B cell (primary cell): ENCODE results near the gene AANAT. TPM values are rescaled to one million over a fixed set of nuclear protein-coding genes. Genes with fewer than 3 reads are reported as not detected.

Source experiments
- ATAC-seq: fragments of 200-7000 bp; cut with Tn5 transposase; one replicate; pipeline ENCODE4 v1.10.0; 2021; ENCODE audit warnings: low read depth, mild to moderate bottlenecking, moderate number of reproducible peaks, moderate library complexity
- CTCF ChIA-PET: fragments of 350-600 bp; sonication (Branson Sonifier 250); formaldehyde crosslinking; loops from one replicate; lab custom pipeline; 2021; ENCODE audit warnings: antibody characterized with exemption, inconsistent platforms; lab: Charles Lee
- POLR2A ChIA-PET: fragments of 350-600 bp; sonication (Branson Sonifier 250); formaldehyde crosslinking; loops from one replicate; lab custom pipeline; 2021; ENCODE audit warnings: antibody characterized with exemption; lab: Charles Lee
- DNase-seq: peaks from one replicate; pipeline ENCODE4 v3.0.0; 2013
- H2AFZ ChIP-seq: 2 replicates; pipeline ENCODE4 v1.6.1; 2012; ENCODE audit warnings: mild to moderate bottlenecking, low read depth, low read length; ENCODE audit not compliant: insufficient read depth, poor library complexity, severe bottlenecking
- H3K27ac ChIP-seq, 2 donors: 1 replicate in 1 of 2; 2 replicates in 1 of 2; pipeline ENCODE4 v1.5.1; 2012 to 2013; ENCODE audit warnings: low read length in 2 of 2, mild to moderate bottlenecking in 2 of 2, moderate library complexity in 1 of 2
- H3K27me3 ChIP-seq, 4 experiments: fragments of 200-600 bp in 1 of 4; sonication (generic) in 1 of 4; replicated peaks in 1 of 4; 1 replicate in 2 of 4; 2 replicates in 2 of 4; pipeline versions ENCODE4 v1.6.1 to v1.7.0; 2013 to 2016; ENCODE audit warnings: low read length in 3 of 4, mild to moderate bottlenecking in 2 of 4, mixed read lengths in 1 of 4, moderate library complexity in 1 of 4; ENCODE audit not compliant: insufficient read depth in 4 of 4, control insufficient read depth in 3 of 4; ENCODE audit errors: control extremely low read depth in 1 of 4
- H3K36me3 ChIP-seq, 2 experiments: replicated peaks in 1 of 2; 1 replicate in 1 of 2; 2 replicates in 1 of 2; pipeline versions ENCODE4 v1.6.1 to v1.7.1; 2013; ENCODE audit warnings: low read length in 1 of 2; ENCODE audit not compliant: insufficient read depth in 2 of 2, control insufficient read depth in 1 of 2; ENCODE audit errors: control extremely low read depth in 1 of 2, extremely low read depth in 1 of 2
- H3K4me1 ChIP-seq, 2 donors: fragments of 200-600 bp in 1 of 2; sonication (generic) in 1 of 2; 1 replicate in 1 of 2; 2 replicates in 1 of 2; pipeline versions ENCODE4 v1.5.1 to v1.6.1; 2013 to 2017; ENCODE audit warnings: low read length in 2 of 2; ENCODE audit not compliant: control insufficient read depth in 2 of 2, insufficient read depth in 2 of 2
- H3K4me2 ChIP-seq: replicated peaks from 2 replicates; pipeline ENCODE3; 2012; ENCODE audit warnings: mild to moderate bottlenecking, low read depth, low read length; ENCODE audit not compliant: poor library complexity, severe bottlenecking
- H3K4me3 ChIP-seq, 5 experiments: fragments of 200-600 bp in 1 of 5; sonication (generic) in 1 of 5; 1 replicate in 3 of 5; 2 replicates in 2 of 5; pipeline versions ENCODE4 v1.5.1 to v1.7.0; 2011 to 2016; ENCODE audit warnings: low read length in 4 of 5, mild to moderate bottlenecking in 4 of 5, low read depth in 2 of 5, control low read depth in 1 of 5, moderate library complexity in 1 of 5; ENCODE audit not compliant: insufficient read depth in 1 of 5; ENCODE audit errors: control extremely low read depth in 1 of 5, extremely low read depth in 1 of 5
- H3K79me2 ChIP-seq: fragments of 200-600 bp; sonication (generic); one replicate; pipeline ENCODE4 v1.6.0; 2016; ENCODE audit warnings: low read length; ENCODE audit not compliant: control insufficient read depth, insufficient read depth
- H3K9ac ChIP-seq: fragments of 200-600 bp; sonication (generic); 2 replicates; pipeline ENCODE4 v1.6.1; 2017; ENCODE audit warnings: mild to moderate bottlenecking, low read length, moderate library complexity
- H3K9me3 ChIP-seq, 3 donors: one replicate each; pipeline versions ENCODE4 v1.6.1 to v1.7.1; 2013; ENCODE audit warnings: low read length in 2 of 3; ENCODE audit not compliant: control insufficient read depth in 2 of 3, insufficient read depth in 1 of 3; ENCODE audit errors: control extremely low read depth in 1 of 3
- H4K20me1 ChIP-seq: 2 replicates; pipeline ENCODE4 v1.6.0; 2012; ENCODE audit warnings: mild to moderate bottlenecking, low read length; ENCODE audit not compliant: insufficient read depth, control insufficient read depth, poor library complexity, severe bottlenecking
- H3K27ac Mint-ChIP-seq: one replicate; pipeline ENCODE4 v1.8.0; 2021; ENCODE audit warnings: mixed read lengths
- H3K27me3 Mint-ChIP-seq: one replicate; pipeline ENCODE4 v1.8.0; 2021; ENCODE audit warnings: mixed read lengths
- H3K4me1 Mint-ChIP-seq: one replicate; pipeline ENCODE4 v1.8.0; 2021; ENCODE audit warnings: mixed read lengths
- H3K4me3 Mint-ChIP-seq: one replicate; pipeline ENCODE4 v1.8.0; 2021; ENCODE audit warnings: mixed read lengths
- H3K9me3 Mint-ChIP-seq: one replicate; pipeline ENCODE4 v1.8.0; 2022; ENCODE audit warnings: mixed read lengths; ENCODE audit not compliant: insufficient read depth
- CTCF ChIP-seq: fragments of 200-600 bp; IDR thresholded peaks from one replicate; pipeline ENCODE4 v1.8.0; 2022; ENCODE audit warnings: antibody characterized with exemption, mild to moderate bottlenecking
- EZH2 ChIP-seq: IDR thresholded peaks from 2 replicates; pipeline ENCODE4 v1.6.1; 2012; ENCODE audit warnings: borderline replicate concordance, low read depth, mild to moderate bottlenecking, moderate library complexity, low read length; ENCODE audit not compliant: insufficient read depth, poor library complexity, severe bottlenecking
- WGBS: methylation state at CpG from one replicate; pipeline ENCODE4 v1.1.5; 2013; ENCODE audit warnings: missing lambda C conversion rate; ENCODE audit not compliant: insufficient coverage; 5-methylcytosine and 5-hydroxymethylcytosine counted together
- intact Hi-C: fragments of 100-400 bp; cut with micrococcal nuclease; formaldehyde crosslinking; loops from one replicate; pipeline ENCODE4 v1.10.0; 2022
- polyA plus RNA-seq: library from polyadenylated mRNA; depleted of rRNA; stranded (reverse); fragments of >200 nt; gene quantifications from 2 replicates; pipeline ENCODE4 v1.2.3, GENCODE V29; 2012
- total RNA-seq, 2 donors: library from RNA; stranded (reverse); fragments of 120-200 nt in 1 of 2; gene quantifications; 1 replicate in 1 of 2; 2 replicates in 1 of 2; pipeline versions ENCODE4 v1.2.3 to v1.2.4, GENCODE V29; 2013 to 2022

AANAT gene
- total and polyA plus RNA-seq, 2 donors (not counting 1 experiment from before 2014, with no cell fraction given): 0.42 to 0.94 TPM

DNA sequence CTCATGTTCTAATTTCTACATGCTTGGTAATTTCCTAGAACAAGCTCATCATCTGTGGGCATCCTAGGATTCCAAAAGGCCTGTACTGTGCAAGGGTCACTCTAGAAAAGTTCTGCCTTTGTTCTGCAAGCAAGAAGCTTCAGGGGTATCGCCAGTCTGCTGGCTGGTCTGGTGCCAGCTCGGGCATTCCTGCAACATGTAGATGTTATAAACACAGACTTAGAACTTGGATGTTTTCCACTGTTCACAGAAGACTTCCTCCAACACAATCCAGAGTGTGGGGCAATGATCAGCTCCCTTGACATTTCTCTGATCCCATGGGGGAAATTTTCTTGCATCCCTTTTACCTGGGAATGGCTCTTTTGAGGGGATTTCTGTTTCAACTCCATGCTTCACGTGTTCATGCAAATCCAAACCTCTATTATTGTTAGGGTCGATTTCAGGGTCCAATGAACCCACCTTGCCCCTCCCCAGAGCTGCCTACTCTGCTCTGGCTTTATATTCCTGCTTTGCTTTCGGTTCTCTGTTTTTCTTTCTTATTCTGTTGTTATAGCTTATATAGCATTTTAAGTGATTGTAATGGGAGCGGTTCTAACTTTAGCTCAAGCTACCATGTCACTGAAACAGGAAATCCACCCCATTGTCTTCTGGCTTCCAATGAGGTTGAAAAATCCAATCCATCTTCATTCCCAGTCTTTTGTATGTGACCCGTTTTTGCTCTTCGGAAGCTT, 39.7 kb upstream of the AANAT start:
- ChIA-PET POLR2A (interaction anchor here (0.6 to 1.4 kb wide), 6 partner anchors 9 to 1415 kb away, joined by 3 to 7 read pairs (median 4); partner anchors contain the start of gene MRPL58), CTCF (interaction anchor here (0.8 to 8.9 kb wide), 18 partner anchors 9 to 83 kb away, joined by 3 to 69 read pairs (median 6); partner anchors contain the start of genes AANAT and UBE2O)
- peaks cover 71% of the 10 kb centered on the region for H3K79me2 ChIP-seq
- peak overlapping the region; percentile 66 for H3K4me2 ChIP-seq
- no peaks in the 10 kb centered on the region for H3K27me3 ChIP-seq
- Mint-ChIP-seq H3K4me1 (peaks cover 73% of the 10 kb centered on the region), H3K27ac (peak overlapping the region; percentile 93), H3K27me3 (no peaks in the 10 kb centered on the region), H3K9me3 (no peaks in the 10 kb centered on the region), H3K4me3 (peak overlapping the region; percentile 54)
- H3K4me1 ChIP-seq: peaks cover 78 to 96% of the 10 kb centered on the region in 2 donors
- 35% methylated on average over 4 of the region's 8 CpGs for WGBS
- H3K36me3 ChIP-seq: no peaks in the 10 kb centered on the region
- peak overlapping the region; percentile 75 to 92 for H3K27ac ChIP-seq
- DNase-seq (peak; percentile 87), ATAC-seq (peak; percentile 87)
- TF ChIP-seq CTCF (no peak), EZH2 (no peak)
- H3K9ac ChIP-seq: peak overlapping the region; percentile 12
- no peak overlapping the region for H2AFZ ChIP-seq
- no peaks in the 10 kb centered on the region for H3K9me3 ChIP-seq
- intact Hi-C loops: loop anchor here (1.0 kb wide), 1 partner anchor 26 kb away; the partner anchor contains the start of gene UBE2O
- peaks cover 3% of the 10 kb centered on the region for H4K20me1 ChIP-seq
- H3K4me3 ChIP-seq: peak overlapping the region; percentile 6 to 49 (median 15)

- Histone ChIP-seq H2AFZ (no peak overlapping the region), H3K27ac (peak overlapping the region; percentile 75 to 92), H3K4me3 (peak overlapping the region in 1 of 5 experiments; percentile 49), H3K9me3 (no peaks in the 10 kb centered on the region), H3K27me3 (no peaks in the 10 kb centered on the region), H4K20me1 (peaks cover 6% of the 10 kb centered on the region), H3K9ac (no peak overlapping the region), H3K79me2 (peaks cover 72% of the 10 kb centered on the region), H3K4me2 (peak overlapping the region; percentile 66), H3K36me3 (no peaks in the 10 kb centered on the region), H3K4me1 (peaks cover 80 to 94% of the 10 kb centered on the region in 2 donors)
- no CpG with 5 or more reads among the region's 1 CpG for WGBS
- ATAC-seq (no peak), DNase-seq (no peak)
- H3K9me3 Mint-ChIP-seq: no peaks in the 10 kb centered on the region
- ChIA-PET CTCF (interaction anchor here (0.9 to 8.9 kb wide), 11 partner anchors 11 to 75 kb away, joined by 3 to 69 read pairs (median 8); no protein-coding TSS in a partner anchor), POLR2A (interaction anchor here (0.7 to 1.4 kb wide), 4 partner anchors 18 to 243 kb away, joined by 3 to 4 read pairs (median 4); no protein-coding TSS in a partner anchor)
- H3K27ac Mint-ChIP-seq: peak overlapping the region; percentile 93
- H3K4me1 Mint-ChIP-seq: peaks cover 75% of the 10 kb centered on the region
- no peaks in the 10 kb centered on the region for H3K27me3 Mint-ChIP-seq
- peak overlapping the region; percentile 54 for H3K4me3 Mint-ChIP-seq
- intact Hi-C loops: no loop called here
- TF ChIP-seq CTCF: no peak
- no peak for TF ChIP-seq EZH2
Measured at GRCh38 chr17:76428511-76428910, 38.9 kb upstream of the AANAT start.
